Left colon (tissue), 2 donors: Measurements from ENCODE around the gene INPP5J. TPM values are rescaled to one million over a fixed set of nuclear protein-coding genes. Genes with fewer than 3 reads are reported as not detected.
A peak's percentile ranks its signal among the peaks of the same experiment; 100 is the strongest.
"Not testable (repeated sequence)": the region's sequence is repeated elsewhere in the genome, so short reads cannot be mapped to it uniquely, and the experiment has no call there.

ENCODE experiments used
- ATAC-seq: fragments of 200-7000 bp; cut with Tn5 transposase; one replicate; pipeline ENCODE4 v1.9.1; 2020; ENCODE audit warnings: mild to moderate bottlenecking, moderate library complexity
- DNase-seq, 2 donors: peaks; one replicate each; pipeline ENCODE4 v3.0.0-alpha.2; 2020
- intact Hi-C, 2 donors: fragments of 100-400 bp; cut with DNase I in 1 of 2; cut with micrococcal nuclease in 1 of 2; formaldehyde crosslinking; loops; one replicate each; pipeline versions ENCODE4 v1.11.2 to v1.14.0; 2022; cut with DNase I, micrococcal nuclease
- total RNA-seq, 2 donors: library from RNA; stranded (reverse); fragmentation: NEBNext Ultra II Directional; extraction: Animal tissue kit (Norgen Biotek cat#: 25700); gene quantifications; one replicate each; pipeline ENCODE4 v1.2.1, GENCODE V29; 2021
- donor health status: DM: no; HTN: no; CAD: no.
- donor health status: DM: yes; HTN: yes; CAD: no.

Gene INPP5J
- total RNA-seq, 2 donors from 2014 or later: 26.3 to 34.4 TPM

- ATAC-seq (peak; percentile 14), DNase-seq (no peak)
- intact Hi-C loops: no loop called here
These were observed 14.9 kb upstream of the INPP5J start for GRCh38 chr22:31107894-31108218.

GRCh38 chr22:31112547-31113091, 10.1 kb upstream of the INPP5J start:
- intact Hi-C loops: loop anchor here in 1 of 2 donors (5.0 kb wide), 1 partner anchor 35 kb away; no protein-coding TSS in a partner anchor
- ATAC-seq, DNase-seq: not testable (repeated sequence)

- DNase-seq (no peak), ATAC-seq (peak; percentile 1)
- intact Hi-C loops: no loop called here
These were observed 4.5 kb upstream of the INPP5J start for GRCh38 chr22:31118046-31118820.

- no peak for DNase-seq
- intact Hi-C loops: no loop called here
- ATAC-seq: no peak
These were observed 3.6 kb upstream of the INPP5J start for GRCh38 chr22:31119026-31119717.

GRCh38 chr22:31120230-31120629, 2.5 kb upstream of the INPP5J start:
- no peak for ATAC-seq
- no peak for DNase-seq
- intact Hi-C loops: no loop called here

- intact Hi-C loops: no loop called here
- DNase-seq: no peak
- ATAC-seq: no peak
These were observed 2.1 kb upstream of the INPP5J start for GRCh38 chr22:31120642-31121041.

GRCh38 chr22:31121403-31121802, 1.4 kb upstream of the INPP5J start:
- intact Hi-C loops: no loop called here
- ATAC-seq: no peak
- DNase-seq: no peak

GRCh38 chr22:31122196-31122531, 602 bp upstream of the INPP5J start:
- ATAC-seq: peak; percentile 68
- intact Hi-C loops: no loop called here

GRCh38 chr22:31123292-31123602, 481 bp downstream of the INPP5J start:
- DNase-seq (no peak), ATAC-seq (peak; percentile 11)
- intact Hi-C loops: no loop called here

More at GRCh38 chr22:31122196-31122531, 602 bp upstream of the INPP5J start:
- DNase-seq: no peak

GRCh38 chr22:31124290-31124689, 1.5 kb downstream of the INPP5J start:
- DNase-seq (no peak), ATAC-seq (no peak)
- intact Hi-C loops: no loop called here

GRCh38 chr22:31124811-31125465, 2.2 kb downstream of the INPP5J start:
- intact Hi-C loops: no loop called here
- no peak for ATAC-seq
- no peak for DNase-seq

- no peak for ATAC-seq
- DNase-seq: no peak
- intact Hi-C loops: no loop called here
These were observed 2.9 kb downstream of the INPP5J start for GRCh38 chr22:31125521-31126117.

- ATAC-seq: no peak
- DNase-seq: no peak
- intact Hi-C loops: no loop called here
These were observed 3.5 kb downstream of the INPP5J start for GRCh38 chr22:31126128-31126868.

GRCh38 chr22:31126869-31127175, 4.1 kb downstream of the INPP5J start:
- DNase-seq (no peak), ATAC-seq (no peak)
- intact Hi-C loops: no loop called here

GRCh38 chr22:31127181-31127772, 4.5 kb downstream of the INPP5J start:
- intact Hi-C loops: no loop called here
- ATAC-seq: no peak
- DNase-seq: peak in 1 of 2 donors; percentile 33

- ATAC-seq: no peak
- no peak for DNase-seq
- intact Hi-C loops: no loop called here
These were observed 5.4 kb downstream of the INPP5J start for GRCh38 chr22:31128156-31128555.

- no peak for DNase-seq
- intact Hi-C loops: no loop called here
- ATAC-seq: no peak
These were observed 8.1 kb downstream of the INPP5J start for GRCh38 chr22:31130873-31131272.

- DNase-seq (no peak), ATAC-seq (no peak)
- intact Hi-C loops: no loop called here
These were observed 11.1 kb downstream of the INPP5J start for GRCh38 chr22:31133911-31134310.

- intact Hi-C loops: no loop called here
- ATAC-seq (no peak), DNase-seq (no peak)
These were observed 11.9 kb downstream of the INPP5J start for GRCh38 chr22:31134688-31135087.
